Endothelial cell of umbilical vein (primary cell): ENCODE results near the gene SLC6A6.

ENCODE experiments used
- CTCF ChIP-seq, 2 donors: IDR thresholded peaks; 1 replicate in 1 of 2; 2 replicates in 1 of 2; pipeline ENCODE4 v1.5.1; 2011; ENCODE audit warnings: low read length in 2 of 2, mild to moderate bottlenecking in 2 of 2, moderate library complexity in 2 of 2, control low read depth in 1 of 2, inconsistent platforms in 1 of 2, low read depth in 1 of 2; ENCODE audit not compliant: insufficient read depth in 1 of 2; ENCODE audit errors: extremely low read depth in 1 of 2
- POLR2AphosphoS5 ChIP-seq: IDR thresholded peaks from 2 replicates; pipeline ENCODE4 v1.6.1; 2012; ENCODE audit warnings: low read depth, mild to moderate bottlenecking, control low read depth, low read length, moderate library complexity; ENCODE audit not compliant: insufficient read depth

GRCh38 chr3:14464521-14464920 lies 62.1 kb downstream of the SLC6A6 start:
- TF ChIP-seq CTCF (IDR thresholded peaks at IDR 0.05; ENCODE audit: extremely low read depth in 1 of 2, insufficient read depth in 1 of 2, low read depth in 1 of 2, low read length in 2 of 2) (no peak), POLR2AphosphoS5 (no peak)
